HG02938 (cell line): Measurements from ENCODE around the gene TRMT44.

Source experiments
- ATAC-seq: cut with Tn5 transposase; IDR thresholded peaks from one replicate; pipeline ENCODE4 v1.9.1; 2021; ENCODE audit warnings: mild to moderate bottlenecking, moderate library complexity; ENCODE audit not compliant: unreplicated experiment

The TRMT44 gene

GRCh38 chr4:8433136-8433535 is 7.4 kb upstream of the TRMT44 start:
- no peak for ATAC-seq

- no peak for ATAC-seq
These were observed 6.1 kb upstream of the TRMT44 start for GRCh38 chr4:8434251-8435073.

- ATAC-seq = peak; percentile 63
These were observed 4.9 kb upstream of the TRMT44 start for GRCh38 chr4:8435656-8436121.

GRCh38 chr4:8437281-8437680 is 3.3 kb upstream of the TRMT44 start:
- ATAC-seq = no peak

GRCh38 chr4:8438743-8439142 is 1.8 kb upstream of the TRMT44 start:
- ATAC-seq = no peak

- no peak for ATAC-seq
These were observed 1.4 kb upstream of the TRMT44 start for GRCh38 chr4:8439168-8439567.

GRCh38 chr4:8439914-8440491 is 574 bp upstream of the TRMT44 start:
- peak; percentile 28 for ATAC-seq

- no peak for ATAC-seq
These were observed 1.0 kb downstream of the TRMT44 start for GRCh38 chr4:8441499-8442091.

- no peak for ATAC-seq
These were observed 2.2 kb downstream of the TRMT44 start for GRCh38 chr4:8442596-8443358.

- ATAC-seq = no peak
These were observed 3.2 kb downstream of the TRMT44 start for GRCh38 chr4:8443801-8444200.

- no peak for ATAC-seq
These were observed 5.5 kb downstream of the TRMT44 start for GRCh38 chr4:8446122-8446521.

GRCh38 chr4:8451440-8452182 is 11.0 kb downstream of the TRMT44 start:
- ATAC-seq = no peak

- no peak for ATAC-seq
These were observed 13.4 kb downstream of the TRMT44 start for GRCh38 chr4:8453957-8454356.

GRCh38 chr4:8457646-8458252 is 17.2 kb downstream of the TRMT44 start:
- ATAC-seq = no peak

- no peak for ATAC-seq
These were observed 19.4 kb downstream of the TRMT44 start for GRCh38 chr4:8459867-8460445.

GRCh38 chr4:8461086-8461485 is 20.5 kb downstream of the TRMT44 start:
- ATAC-seq = no peak

GRCh38 chr4:8461616-8462015 is 21.0 kb downstream of the TRMT44 start:
- ATAC-seq = no peak

GRCh38 chr4:8463811-8464210 is 23.2 kb downstream of the TRMT44 start:
- ATAC-seq = no peak

- ATAC-seq = no peak
These were observed 23.8 kb downstream of the TRMT44 start for GRCh38 chr4:8464381-8464780.
